ENCODE measurements around the gene TMEM59. TPM values are rescaled to one million over a fixed set of nuclear protein-coding genes. Genes with fewer than 3 reads are reported as not detected.

The TMEM59 gene
- total RNA-seq, 4 donors from 2014 or later = 156 to 248 (median 224) TPM

DNA sequence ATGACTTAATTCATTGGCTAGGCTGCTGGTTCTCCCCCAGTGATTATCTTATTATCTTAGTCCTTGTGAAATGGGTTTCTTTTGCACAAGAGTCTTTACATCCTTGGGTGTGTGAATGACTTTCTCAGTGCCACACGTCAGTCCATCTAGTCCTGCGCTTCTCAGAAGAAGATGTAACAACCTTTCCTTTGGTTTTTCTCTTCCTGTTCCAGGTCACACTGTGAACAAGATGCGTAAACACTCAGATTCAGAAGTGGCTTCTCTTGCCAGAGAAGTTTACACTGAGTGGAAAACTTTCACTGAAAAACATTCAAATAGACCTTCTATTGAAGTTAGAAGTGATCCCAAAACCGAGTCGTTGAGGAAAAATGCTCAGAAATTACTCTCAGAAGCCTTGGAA lies 35.4 kb upstream of the TMEM59 start:
- H3K4me1 ChIP-seq = no peaks in the 10 kb centered on the region
- no peak overlapping the region for H3K4me3 ChIP-seq
- ATAC-seq = no peak
- no peak for TF ChIP-seq POLR2A (IDR thresholded peaks at IDR 0.05)
- TF ChIP-seq, protein P1, sequence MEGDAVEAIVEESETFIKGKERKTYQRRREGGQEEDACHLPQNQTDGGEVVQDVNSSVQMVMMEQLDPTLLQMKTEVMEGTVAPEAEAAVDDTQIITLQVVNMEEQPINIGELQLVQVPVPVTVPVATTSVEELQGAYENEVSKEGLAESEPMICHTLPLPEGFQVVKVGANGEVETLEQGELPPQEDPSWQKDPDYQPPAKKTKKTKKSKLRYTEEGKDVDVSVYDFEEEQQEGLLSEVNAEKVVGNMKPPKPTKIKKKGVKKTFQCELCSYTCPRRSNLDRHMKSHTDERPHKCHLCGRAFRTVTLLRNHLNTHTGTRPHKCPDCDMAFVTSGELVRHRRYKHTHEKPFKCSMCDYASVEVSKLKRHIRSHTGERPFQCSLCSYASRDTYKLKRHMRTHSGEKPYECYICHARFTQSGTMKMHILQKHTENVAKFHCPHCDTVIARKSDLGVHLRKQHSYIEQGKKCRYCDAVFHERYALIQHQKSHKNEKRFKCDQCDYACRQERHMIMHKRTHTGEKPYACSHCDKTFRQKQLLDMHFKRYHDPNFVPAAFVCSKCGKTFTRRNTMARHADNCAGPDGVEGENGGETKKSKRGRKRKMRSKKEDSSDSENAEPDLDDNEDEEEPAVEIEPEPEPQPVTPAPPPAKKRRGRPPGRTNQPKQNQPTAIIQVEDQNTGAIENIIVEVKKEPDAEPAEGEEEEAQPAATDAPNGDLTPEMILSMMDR (IDR thresholded peaks at IDR 0.05 in 4 of 5, conservative IDR thresholded peaks at IDR 0.05 in 1 of 5) = no peak
- H3K27me3 ChIP-seq = no peaks in the 10 kb centered on the region
- no peak overlapping the region for H3K27ac ChIP-seq
- peaks cover 0 to 6% of the 10 kb centered on the region in 2 donors for H3K36me3 ChIP-seq
- no peak for DNase-seq
- in situ Hi-C loops (cut with MboI; ENCODE audit: low sequenced_read_pairs in 4 of 4) (no loop called here), intact Hi-C loops (cut with DNase I; ENCODE audit: low total_unique reads) (no loop called here)
- H3K9me3 ChIP-seq = no peaks in the 10 kb centered on the region

DNA sequence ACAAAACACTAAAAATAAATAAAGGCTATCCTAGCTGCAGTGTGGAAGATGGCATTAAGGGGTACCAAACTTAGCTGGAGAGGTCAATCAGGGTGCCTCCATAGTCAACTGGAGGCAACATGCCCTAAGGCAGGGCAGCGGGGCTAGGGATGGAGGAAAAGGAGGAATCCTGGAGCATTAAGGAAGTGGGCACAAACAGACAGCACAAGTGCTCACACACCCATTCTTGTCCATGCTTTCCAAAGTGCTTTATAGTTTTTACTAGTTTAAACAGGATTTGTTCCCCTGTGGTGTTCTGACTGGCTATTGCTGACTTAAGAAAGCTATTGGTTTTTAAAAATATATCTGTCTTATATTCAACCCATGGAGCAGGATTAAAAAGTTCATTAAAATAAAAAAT lies 33.8 kb upstream of the TMEM59 start:
- Histone ChIP-seq H3K9me3 (no peaks in the 10 kb centered on the region), H3K27me3 (no peaks in the 10 kb centered on the region), H3K36me3 (peaks cover 0 to 6% of the 10 kb centered on the region in 2 donors), H3K27ac (no peak overlapping the region), H3K4me1 (no peaks in the 10 kb centered on the region), H3K4me3 (no peak overlapping the region)
- intact Hi-C loops (cut with DNase I; ENCODE audit: low total_unique reads) (no loop called here), in situ Hi-C loops (cut with MboI; ENCODE audit: low sequenced_read_pairs in 4 of 4) (no loop called here)
- TF ChIP-seq, protein P1 (IDR thresholded peaks at IDR 0.05 in 4 of 5, conservative IDR thresholded peaks at IDR 0.05 in 1 of 5) = no peak
- ATAC-seq = no peak
- no peak for DNase-seq

DNA sequence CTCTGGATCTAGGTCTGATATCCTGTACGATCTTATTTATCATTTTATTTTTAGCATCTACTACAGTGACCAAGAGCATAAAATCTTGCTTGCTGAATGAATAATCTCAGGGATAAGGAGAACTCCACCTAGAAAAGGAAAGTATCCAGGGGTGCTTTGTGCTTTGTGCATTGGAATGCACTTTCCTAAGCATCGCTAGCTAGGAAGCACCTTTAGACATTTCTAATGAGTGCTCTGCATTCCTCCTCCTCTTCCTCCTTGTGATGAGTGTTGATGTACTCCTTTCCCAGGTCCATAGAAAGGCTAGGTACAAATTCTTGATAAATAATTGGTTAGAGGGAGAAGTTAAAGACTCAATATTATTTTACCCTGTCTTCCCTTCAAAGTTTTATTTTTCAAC lies 31.8 kb upstream of the TMEM59 start:
- in situ Hi-C loops (cut with MboI; ENCODE audit: low sequenced_read_pairs in 4 of 4) (no loop called here), intact Hi-C loops (cut with DNase I; ENCODE audit: low total_unique reads) (no loop called here)
- H3K27ac ChIP-seq = no peak overlapping the region
- H3K4me3 ChIP-seq = no peak overlapping the region
- DNase-seq (no peak), ATAC-seq (no peak)
- no peaks in the 10 kb centered on the region for H3K4me1 ChIP-seq
- H3K36me3 ChIP-seq = peaks cover 0 to 4% of the 10 kb centered on the region in 2 donors
- H3K27me3 ChIP-seq = no peaks in the 10 kb centered on the region
- H3K9me3 ChIP-seq = no peaks in the 10 kb centered on the region
- TF ChIP-seq POLR2A (IDR thresholded peaks at IDR 0.05) = no peak
- TF ChIP-seq, protein P1 (IDR thresholded peaks at IDR 0.05 in 4 of 5, conservative IDR thresholded peaks at IDR 0.05 in 1 of 5) = no peak

DNA sequence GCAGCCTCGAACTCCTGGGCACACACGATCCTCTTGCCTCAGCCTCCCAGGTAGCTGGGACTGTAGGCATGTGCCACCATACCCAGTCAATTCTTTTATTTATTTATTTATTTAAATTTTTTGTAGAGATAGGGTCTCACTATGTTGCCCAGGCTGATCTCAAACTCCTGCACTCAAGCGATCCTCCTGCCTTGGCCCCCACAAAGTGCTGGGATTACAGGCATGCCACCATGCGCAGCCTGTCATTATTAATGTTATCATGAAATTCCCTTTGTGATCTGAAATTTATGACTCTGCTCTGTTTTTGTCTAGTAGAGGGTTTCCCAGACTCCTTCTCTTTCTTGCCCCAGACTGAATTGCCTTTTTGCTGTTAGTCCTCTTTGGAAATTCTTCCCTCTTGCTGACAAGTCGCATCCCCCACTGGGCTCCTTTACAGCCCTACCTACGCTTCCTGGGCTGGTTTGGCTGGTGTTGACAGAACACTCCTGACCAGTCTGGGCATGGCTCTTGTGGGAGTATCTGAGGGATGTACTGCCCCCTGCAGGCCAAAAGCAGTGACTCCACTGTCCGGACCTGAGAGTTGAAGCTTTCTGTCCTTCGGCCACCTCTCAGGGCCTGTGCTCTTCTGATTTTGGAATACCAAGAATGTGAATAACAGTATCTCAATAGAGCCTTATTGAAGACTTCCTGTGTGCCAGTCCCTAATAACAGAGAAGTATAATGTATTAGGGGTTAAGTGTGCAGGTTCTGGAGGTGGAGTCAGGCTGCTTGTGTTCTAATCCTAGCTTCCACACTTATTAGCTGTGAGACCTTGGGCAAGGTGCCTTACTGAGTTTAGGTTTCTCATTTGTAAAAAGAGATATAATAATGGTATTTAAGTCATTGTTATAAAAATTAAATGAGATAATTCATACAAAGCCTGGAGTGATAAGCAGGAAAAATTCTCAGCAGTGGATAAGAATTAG lies 28.6 kb upstream of the TMEM59 start:
- no peak overlapping the region for H3K27ac ChIP-seq
- intact Hi-C loops (cut with DNase I; ENCODE audit: low total_unique reads) = no loop called here
- peak in 1 of 2 donors; percentile 53 for DNase-seq

More for the DNA sequence above, 28.6 kb upstream of the TMEM59 start:
- Histone ChIP-seq H3K9me3 (no peaks in the 10 kb centered on the region), H3K4me1 (peaks cover 17 to 19% of the 10 kb centered on the region in 2 donors), H3K4me3 (no peak overlapping the region), H3K36me3 (no peaks in the 10 kb centered on the region), H3K27me3 (no peaks in the 10 kb centered on the region)
- peak; percentile 41 to 78 for ATAC-seq
- in situ Hi-C loops (cut with MboI; ENCODE audit: low sequenced_read_pairs in 4 of 4) = no loop called here
- no peak for TF ChIP-seq POLR2A (IDR thresholded peaks at IDR 0.05)
- TF ChIP-seq, protein P1 (IDR thresholded peaks at IDR 0.05 in 4 of 5, conservative IDR thresholded peaks at IDR 0.05 in 1 of 5) = peak in 4 of 5 experiments; percentile 49 to 66 (median 56)

Data from gastrocnemius medialis (tissue), 4 donors.